SK-N-SH treated with all-trans-retinoic acid at 6 μM for 48 hours (cell line): ENCODE results near the gene CDC14A.

Source experiments
- CSDC2 ChIP-seq: fragments of 250-450 bp; sonication (Bioruptor Pico); IDR thresholded peaks from 2 replicates; pipeline ENCODE4 v1.5.0; 2020; ENCODE audit warnings: mild to moderate bottlenecking, moderate library complexity
- PATZ1 ChIP-seq: fragments of 250-450 bp; sonication (Bioruptor Pico); IDR thresholded peaks from 2 replicates; pipeline ENCODE4 v1.8.0; 2020; ENCODE audit warnings: mild to moderate bottlenecking, moderate library complexity, borderline replicate concordance

DNA sequence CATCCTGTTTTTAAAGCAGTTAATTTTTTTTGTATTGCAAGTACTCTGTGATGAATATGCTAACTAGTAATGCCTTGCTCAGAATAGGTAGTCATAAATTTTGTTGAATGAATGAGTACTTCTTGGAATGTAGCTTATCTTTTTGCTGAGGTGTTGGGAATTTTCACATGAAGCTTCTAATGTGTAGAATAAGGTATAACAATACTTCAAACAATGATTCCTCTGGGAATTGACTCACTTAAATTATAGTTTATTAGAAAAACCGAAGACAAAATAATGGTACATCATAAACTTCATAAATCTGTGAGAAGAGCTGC lies 13.9 kb downstream of the CDC14A start:
- no peak for TF ChIP-seq CSDC2 (CRISPR knock-in tag)
- TF ChIP-seq PATZ1 (CRISPR knock-in tag) = no peak
